T-helper 1 cell treated with Interleukin-12 subunit alpha and Interleukin-12 subunit beta and Interleukin-4 antibody, amounts not matched to agents 30 μg/mL and 1 μg/mL, for 36 hours (primary cell): ENCODE data around the gene KIF26B.

ENCODE experiments used
- H3K27ac Mint-ChIP-seq: one replicate; pipeline ENCODE4 v1.8.0; 2021; ENCODE audit warnings: mild to moderate bottlenecking, mixed read lengths
- H3K27me3 Mint-ChIP-seq: one replicate; pipeline ENCODE4 v1.8.0; 2021; ENCODE audit warnings: low read depth, mixed read lengths
- H3K36me3 Mint-ChIP-seq: one replicate; pipeline ENCODE4 v1.8.0; 2021; ENCODE audit warnings: low read depth, mixed read lengths
- H3K4me1 Mint-ChIP-seq: one replicate; pipeline ENCODE4 v1.8.0; 2021; ENCODE audit warnings: low read depth, mixed read lengths
- H3K4me3 Mint-ChIP-seq: one replicate; pipeline ENCODE4 v1.8.0; 2021; ENCODE audit warnings: mild to moderate bottlenecking, moderate library complexity, mixed read lengths
- H3K9me3 Mint-ChIP-seq: one replicate; pipeline ENCODE4 v1.8.0; 2021; ENCODE audit warnings: mixed read lengths

KIF26B gene

GRCh38 chr1:245200146-245200545 lies 45.4 kb downstream of the KIF26B start:
- H3K27me3 Mint-ChIP-seq: peaks cover 3% of the 10 kb centered on the region
- no peak overlapping the region for H3K4me3 Mint-ChIP-seq

DNA sequence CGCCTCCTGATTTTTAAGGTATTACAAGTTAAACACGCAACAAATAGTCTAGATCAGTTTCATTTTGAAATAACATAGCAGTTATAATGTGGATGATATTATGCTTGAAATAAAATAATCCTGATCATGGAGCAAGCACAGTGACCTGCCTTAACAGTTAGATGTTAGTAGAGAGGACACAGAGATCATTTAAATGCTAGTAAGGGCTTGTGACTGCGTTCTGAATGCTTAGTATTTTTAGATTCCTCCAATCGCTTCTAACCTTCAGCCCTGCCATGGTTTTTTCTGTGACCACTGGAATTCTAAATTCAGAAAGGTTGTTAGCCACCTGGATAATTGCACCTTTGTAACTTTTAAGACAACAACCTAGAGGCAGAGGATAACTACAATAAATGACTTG lies 46.4 kb downstream of the KIF26B start:
- no peak overlapping the region for H3K4me3 Mint-ChIP-seq
- H3K27me3 Mint-ChIP-seq: peaks cover 3% of the 10 kb centered on the region
- H3K27ac Mint-ChIP-seq: no peak overlapping the region
- H3K36me3 Mint-ChIP-seq: no peaks in the 10 kb centered on the region
- H3K4me1 Mint-ChIP-seq: no peaks in the 10 kb centered on the region
- peaks cover 2% of the 10 kb centered on the region for H3K9me3 Mint-ChIP-seq

More at GRCh38 chr1:245200146-245200545, 45.4 kb downstream of the KIF26B start:
- H3K27ac Mint-ChIP-seq: no peak overlapping the region
- H3K36me3 Mint-ChIP-seq: no peaks in the 10 kb centered on the region
- no peaks in the 10 kb centered on the region for H3K4me1 Mint-ChIP-seq
- no peaks in the 10 kb centered on the region for H3K9me3 Mint-ChIP-seq

- Mint-ChIP-seq H3K4me1 (no peaks in the 10 kb centered on the region), H3K9me3 (peaks cover 8% of the 10 kb centered on the region), H3K27ac (no peak overlapping the region), H3K27me3 (peaks cover 3% of the 10 kb centered on the region), H3K4me3 (no peak overlapping the region), H3K36me3 (no peaks in the 10 kb centered on the region)
Observed at GRCh38 chr1:245201827-245202226, 47.0 kb downstream of the KIF26B start.

DNA sequence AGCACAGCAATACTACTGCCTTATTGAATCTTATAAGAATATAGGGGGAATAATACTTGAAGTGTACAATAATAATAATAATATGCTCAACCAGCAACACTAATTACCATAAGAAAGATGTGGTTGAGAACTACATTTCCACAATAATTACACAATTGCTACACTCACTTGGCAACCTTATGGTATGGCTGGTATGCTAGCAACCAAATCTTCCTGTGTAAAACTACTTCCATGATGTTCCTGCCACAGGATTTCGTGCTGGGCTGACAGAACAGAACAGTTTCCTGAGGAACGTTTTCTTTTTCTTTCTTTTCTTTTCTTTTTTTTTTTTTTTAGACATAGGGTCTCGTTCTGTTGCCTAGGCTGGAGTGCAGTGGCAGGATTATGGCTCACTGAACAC lies 50.6 kb downstream of the KIF26B start:
- Mint-ChIP-seq H3K4me1 (no peaks in the 10 kb centered on the region), H3K36me3 (no peaks in the 10 kb centered on the region), H3K4me3 (no peak overlapping the region), H3K27ac (no peak overlapping the region), H3K27me3 (no peaks in the 10 kb centered on the region), H3K9me3 (peaks cover 20% of the 10 kb centered on the region)

- Mint-ChIP-seq H3K4me3 (no peak overlapping the region), H3K27ac (no peak overlapping the region), H3K4me1 (no peaks in the 10 kb centered on the region)
Observed at GRCh38 chr1:245205864-245206263, 51.1 kb downstream of the KIF26B start.

DNA sequence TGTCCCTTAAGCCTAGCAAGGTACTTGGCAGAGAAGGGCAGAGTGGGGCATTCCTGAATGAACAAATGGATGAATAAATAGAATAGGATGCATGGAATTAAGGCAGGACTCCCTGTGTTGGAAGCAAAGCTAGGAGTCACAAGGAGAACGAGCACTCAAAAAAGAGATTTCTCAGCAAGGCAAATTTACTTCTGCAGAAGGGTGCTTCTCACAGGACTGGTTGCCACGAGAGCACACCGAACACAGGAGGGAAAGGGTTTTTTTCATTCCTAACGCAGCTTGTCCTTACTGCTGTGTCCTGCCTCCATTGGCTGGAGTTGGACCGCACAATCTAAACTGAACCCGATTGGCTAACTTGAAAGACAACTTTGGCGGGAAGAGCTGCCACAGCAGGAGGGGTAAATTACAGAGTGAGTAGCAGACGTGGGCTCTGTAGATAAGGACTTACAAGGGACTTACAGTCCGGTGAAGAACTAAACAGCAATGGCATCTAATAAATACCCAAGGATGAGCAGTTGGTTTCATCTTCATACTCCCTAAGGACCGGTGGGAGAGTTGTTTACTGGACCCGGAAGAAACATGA lies 52.4 kb downstream of the KIF26B start:
- H3K4me3 Mint-ChIP-seq: no peak overlapping the region
- no peak overlapping the region for H3K27ac Mint-ChIP-seq
- no peaks in the 10 kb centered on the region for H3K36me3 Mint-ChIP-seq
- H3K27me3 Mint-ChIP-seq: no peaks in the 10 kb centered on the region
- peaks cover 20% of the 10 kb centered on the region for H3K9me3 Mint-ChIP-seq
- H3K4me1 Mint-ChIP-seq: no peaks in the 10 kb centered on the region

More at GRCh38 chr1:245205864-245206263, 51.1 kb downstream of the KIF26B start:
- H3K27me3 Mint-ChIP-seq: no peaks in the 10 kb centered on the region
- H3K9me3 Mint-ChIP-seq: peaks cover 20% of the 10 kb centered on the region
- H3K36me3 Mint-ChIP-seq: no peaks in the 10 kb centered on the region

GRCh38 chr1:245207801-245208200 lies 53.0 kb downstream of the KIF26B start:
- no peaks in the 10 kb centered on the region for H3K27me3 Mint-ChIP-seq
- H3K9me3 Mint-ChIP-seq: peaks cover 20% of the 10 kb centered on the region
- H3K36me3 Mint-ChIP-seq: no peaks in the 10 kb centered on the region
- H3K4me1 Mint-ChIP-seq: no peaks in the 10 kb centered on the region
- H3K4me3 Mint-ChIP-seq: no peak overlapping the region
- no peak overlapping the region for H3K27ac Mint-ChIP-seq

DNA sequence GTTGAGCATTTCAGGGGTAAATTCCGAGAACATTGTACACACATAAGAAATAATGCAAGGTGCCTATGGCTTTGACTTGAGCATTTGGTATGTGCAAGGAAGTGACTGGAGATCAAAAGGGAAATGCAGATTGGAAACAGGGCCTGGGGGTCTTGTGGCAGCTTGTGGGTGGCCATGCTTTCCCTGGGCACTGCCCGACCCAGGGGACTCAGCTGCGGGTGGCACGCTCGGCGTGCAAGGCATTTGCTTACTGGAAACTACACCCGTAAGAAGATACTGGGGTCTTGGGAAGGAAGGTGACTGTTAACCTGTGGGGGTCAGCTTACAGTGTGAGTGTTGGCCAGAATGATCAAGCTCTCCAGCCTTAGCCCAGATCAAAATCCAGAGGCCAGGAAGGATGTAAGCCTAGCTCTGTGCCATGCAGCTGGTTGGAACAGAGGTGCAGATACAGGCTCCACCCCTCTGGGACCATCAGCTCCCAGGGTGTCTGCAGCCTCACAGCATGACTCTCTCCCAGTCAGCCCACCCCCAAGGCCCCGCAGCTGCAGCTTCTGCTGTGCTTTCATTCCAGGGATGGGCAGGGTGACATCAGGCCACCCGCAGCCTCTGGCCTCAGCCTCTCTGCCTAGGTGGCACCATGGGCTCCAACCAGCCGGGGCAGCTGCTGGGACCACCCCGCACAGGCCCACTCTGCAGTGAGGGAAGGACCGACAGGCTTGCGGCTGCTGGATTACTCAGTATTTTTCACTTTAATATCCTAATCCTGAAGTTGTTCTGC lies 55.1 kb downstream of the KIF26B start:
- Mint-ChIP-seq H3K4me1 (no peaks in the 10 kb centered on the region), H3K4me3 (no peak overlapping the region), H3K9me3 (peaks cover 20% of the 10 kb centered on the region), H3K27ac (no peak overlapping the region), H3K27me3 (no peaks in the 10 kb centered on the region), H3K36me3 (no peaks in the 10 kb centered on the region)

DNA sequence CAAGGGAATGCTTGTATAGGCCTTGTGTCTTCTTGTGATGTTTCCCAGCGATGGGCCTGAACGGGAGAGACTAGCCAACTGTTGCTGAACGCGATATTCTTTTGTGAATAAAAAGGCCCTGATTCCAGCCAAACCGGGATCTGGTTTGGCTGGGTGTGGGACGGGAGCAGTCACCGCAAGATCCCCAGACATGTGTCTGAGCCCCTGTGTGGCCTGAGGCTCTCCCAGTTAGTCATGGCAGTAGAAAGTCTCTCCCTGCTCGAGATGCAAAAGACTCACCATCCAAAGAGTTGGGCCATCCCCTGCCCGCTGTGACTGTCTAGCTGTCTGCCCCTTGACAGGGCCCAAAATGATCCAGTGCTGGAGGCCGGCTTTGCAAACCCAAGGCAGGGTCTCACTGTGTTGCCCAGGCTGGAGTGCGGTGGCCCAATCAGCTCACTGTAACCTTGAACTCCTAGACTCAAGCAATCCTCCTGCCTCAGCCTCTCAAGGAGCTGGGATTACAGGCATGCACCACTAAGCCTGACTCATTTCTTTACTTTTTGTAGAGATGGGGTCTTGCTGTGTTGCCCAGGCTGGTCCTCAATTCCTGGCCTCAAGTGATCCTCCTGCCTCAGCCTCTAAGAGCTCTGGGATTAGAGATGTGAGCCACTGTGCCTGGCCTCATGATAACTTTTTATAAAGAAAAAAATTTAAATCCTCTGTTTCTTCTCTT lies 56.4 kb downstream of the KIF26B start:
- Mint-ChIP-seq H3K36me3 (no peaks in the 10 kb centered on the region), H3K4me3 (no peak overlapping the region), H3K27ac (no peak overlapping the region), H3K9me3 (peaks cover 18% of the 10 kb centered on the region), H3K27me3 (no peaks in the 10 kb centered on the region), H3K4me1 (no peaks in the 10 kb centered on the region)

GRCh38 chr1:245211761-245212160 lies 57.0 kb downstream of the KIF26B start:
- Mint-ChIP-seq H3K9me3 (peaks cover 13% of the 10 kb centered on the region), H3K4me1 (no peaks in the 10 kb centered on the region), H3K36me3 (no peaks in the 10 kb centered on the region), H3K4me3 (no peak overlapping the region), H3K27ac (no peak overlapping the region), H3K27me3 (no peaks in the 10 kb centered on the region)

GRCh38 chr1:245212221-245212710 lies 57.5 kb downstream of the KIF26B start:
- Mint-ChIP-seq H3K4me3 (no peak overlapping the region), H3K4me1 (no peaks in the 10 kb centered on the region), H3K27ac (no peak overlapping the region), H3K27me3 (no peaks in the 10 kb centered on the region), H3K9me3 (peaks cover 8% of the 10 kb centered on the region), H3K36me3 (no peaks in the 10 kb centered on the region)

DNA sequence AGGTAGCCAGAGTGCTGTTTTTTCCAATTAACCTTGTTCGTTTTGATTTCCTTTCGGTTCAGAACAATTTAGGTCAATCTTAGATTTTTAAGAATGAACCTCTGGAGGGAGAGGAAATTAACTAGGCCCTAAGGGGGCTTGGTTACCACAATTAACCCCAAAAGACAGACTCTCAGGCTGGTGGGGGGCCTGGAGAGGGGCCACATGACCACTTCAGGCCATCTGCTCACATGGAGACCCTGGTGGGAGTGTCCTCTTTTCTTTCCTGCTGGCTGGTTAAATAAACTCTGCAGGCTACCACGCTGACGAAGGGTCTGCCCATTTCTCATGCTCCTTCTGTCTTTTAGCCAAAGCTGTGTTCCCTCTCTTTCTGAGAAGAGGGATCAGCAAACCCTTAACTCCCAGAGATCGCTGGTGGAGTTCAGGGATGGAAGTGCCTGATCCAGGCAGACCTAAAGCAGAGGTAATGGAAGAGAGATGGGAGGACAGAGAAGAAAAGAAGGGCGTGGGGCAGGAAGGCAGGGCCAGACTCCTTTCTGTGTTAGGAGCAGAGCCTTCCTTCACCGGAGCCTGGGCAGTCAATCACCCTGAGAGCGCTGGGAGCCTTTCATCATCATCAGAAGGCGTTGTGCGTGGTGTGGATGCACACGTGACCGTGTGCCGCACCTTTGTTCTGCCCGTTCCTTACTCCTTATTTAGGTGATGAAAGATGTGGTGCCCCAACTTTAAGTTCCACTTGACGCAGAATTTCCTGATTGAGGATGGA lies 58.5 kb downstream of the KIF26B start:
- Mint-ChIP-seq H3K36me3 (no peaks in the 10 kb centered on the region), H3K27ac (no peak overlapping the region), H3K9me3 (peaks cover 6% of the 10 kb centered on the region), H3K4me1 (no peaks in the 10 kb centered on the region), H3K27me3 (no peaks in the 10 kb centered on the region), H3K4me3 (no peak overlapping the region)

- Mint-ChIP-seq H3K36me3 (no peaks in the 10 kb centered on the region), H3K4me3 (no peak overlapping the region)
Observed at GRCh38 chr1:245215071-245215470, 60.3 kb downstream of the KIF26B start.

DNA sequence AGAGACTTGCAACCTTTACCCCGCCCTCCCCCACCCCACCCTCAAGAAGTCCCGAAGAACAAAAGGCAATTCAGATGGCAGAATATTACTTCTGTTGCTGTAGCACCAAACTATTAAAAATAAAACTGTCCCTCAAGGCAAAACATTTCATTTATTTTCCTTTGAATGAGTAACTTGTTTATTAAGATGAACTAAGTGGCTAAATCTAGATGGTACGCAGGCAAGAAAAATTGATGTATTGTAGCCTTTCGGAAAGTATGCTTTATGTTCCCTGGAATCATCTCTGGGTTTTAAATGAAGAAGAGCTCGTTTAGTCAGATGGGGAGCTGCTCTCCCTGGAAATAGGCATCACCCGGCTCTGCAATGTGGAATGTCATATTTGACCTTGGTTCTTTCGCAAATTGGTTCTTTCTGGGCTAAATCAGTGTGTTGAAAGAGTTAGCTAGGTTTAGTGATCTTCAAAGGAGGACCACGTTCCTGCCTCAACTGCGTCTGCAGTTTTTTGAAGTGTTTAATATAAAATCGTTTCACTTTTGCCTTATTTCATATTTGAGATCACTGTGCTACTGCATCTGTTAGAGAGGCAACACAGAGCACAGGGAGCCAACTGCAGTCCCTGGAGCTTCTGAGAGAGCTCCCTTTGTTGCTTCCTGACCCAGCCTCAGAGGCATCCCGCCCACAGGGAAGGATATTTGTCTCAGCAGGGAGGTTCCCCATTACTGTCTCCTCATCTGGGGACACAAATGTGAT lies 61.8 kb downstream of the KIF26B start:
- Mint-ChIP-seq H3K4me3 (no peak overlapping the region), H3K36me3 (no peaks in the 10 kb centered on the region), H3K27ac (no peak overlapping the region), H3K9me3 (no peaks in the 10 kb centered on the region), H3K4me1 (no peaks in the 10 kb centered on the region), H3K27me3 (no peaks in the 10 kb centered on the region)

More at GRCh38 chr1:245215071-245215470, 60.3 kb downstream of the KIF26B start:
- Mint-ChIP-seq H3K27me3 (no peaks in the 10 kb centered on the region), H3K27ac (no peak overlapping the region), H3K4me1 (no peaks in the 10 kb centered on the region), H3K9me3 (no peaks in the 10 kb centered on the region)
